KOPT-K1 (cell line): ENCODE measurements around the gene PRKAG1.

Source experiments
- H3K27ac ChIP-seq: fragments of 200-600 bp; sonication (generic); 2 replicates; pipeline ENCODE4 v1.5.1; 2016; ENCODE audit warnings: antibody characterized with exemption, mild to moderate bottlenecking, low read depth, low read length; ENCODE audit not compliant: poor library complexity, severe bottlenecking
- H3K36me3 ChIP-seq: fragments of 200-600 bp; sonication (generic); 2 replicates; pipeline ENCODE4 v1.5.1; 2017; ENCODE audit warnings: antibody characterized with exemption, mild to moderate bottlenecking, low read length, moderate library complexity; ENCODE audit not compliant: insufficient read depth
- H3K9me3 ChIP-seq: fragments of 200-600 bp; sonication (generic); 2 replicates; pipeline ENCODE4 v1.5.1; 2017; ENCODE audit warnings: antibody characterized with exemption, low read length, mild to moderate bottlenecking; ENCODE audit not compliant: insufficient read depth, poor library complexity, severe bottlenecking

The PRKAG1 gene

GRCh38 chr12:49014547-49014946 is 4.0 kb downstream of the PRKAG1 start:
- Histone ChIP-seq H3K9me3 (no peaks in the 10 kb centered on the region), H3K27ac (no peak overlapping the region), H3K36me3 (peaks cover 35% of the 10 kb centered on the region)

DNA sequence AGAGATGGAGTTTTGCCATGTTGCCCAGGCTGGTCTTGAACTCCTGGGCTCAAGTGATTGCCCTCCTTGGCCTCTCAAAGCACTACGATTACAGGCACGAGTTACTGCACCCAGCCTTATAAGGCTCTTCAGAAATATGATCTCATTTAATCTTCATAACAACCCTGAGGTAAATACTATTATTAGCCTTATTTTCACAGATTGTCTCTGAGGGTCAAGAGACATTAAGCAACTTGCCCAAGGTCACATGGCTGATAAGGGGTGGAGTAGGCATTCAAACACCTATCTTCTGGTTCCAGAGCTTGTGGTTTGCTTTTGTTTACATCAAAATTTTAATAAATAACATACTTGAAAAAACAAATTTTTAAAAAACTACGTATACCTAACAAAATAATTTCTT is 5.1 kb downstream of the PRKAG1 start:
- no peak overlapping the region for H3K27ac ChIP-seq
- H3K9me3 ChIP-seq, result no peaks in the 10 kb centered on the region
- peaks cover 35% of the 10 kb centered on the region for H3K36me3 ChIP-seq

GRCh38 chr12:49012739-49013138 is 5.8 kb downstream of the PRKAG1 start:
- peaks cover 35% of the 10 kb centered on the region for H3K36me3 ChIP-seq
- no peaks in the 10 kb centered on the region for H3K9me3 ChIP-seq
- no peak overlapping the region for H3K27ac ChIP-seq

DNA sequence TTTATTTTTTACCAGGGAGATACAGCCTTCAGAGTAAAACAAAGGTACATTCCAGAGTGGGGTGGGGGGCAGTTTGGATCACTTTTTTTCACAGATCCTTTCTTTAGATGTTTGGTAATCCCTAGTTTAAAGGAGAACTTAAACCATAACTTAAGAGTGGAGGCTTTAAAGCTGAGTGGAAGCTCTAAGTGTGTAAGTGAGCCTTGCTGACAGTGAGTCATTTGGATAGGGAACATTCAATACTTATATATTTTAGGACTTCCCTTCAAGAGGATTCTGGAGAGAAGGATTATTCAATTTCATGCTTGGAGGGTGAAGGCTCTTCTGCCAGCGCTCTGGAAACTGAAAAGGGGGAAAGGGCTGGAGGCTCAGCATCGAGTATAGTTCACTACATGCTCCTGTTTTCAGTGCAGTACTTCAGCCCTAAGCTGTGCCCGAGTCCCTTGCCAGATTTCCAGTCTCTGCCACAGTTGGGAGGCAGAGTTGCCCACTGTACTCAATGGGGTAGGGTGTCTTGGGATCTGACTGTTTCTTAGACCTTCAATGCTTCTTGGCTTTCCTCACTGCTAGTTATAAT is 8.4 kb downstream of the PRKAG1 start:
- Histone ChIP-seq H3K27ac (no peak overlapping the region), H3K9me3 (no peaks in the 10 kb centered on the region), H3K36me3 (peaks cover 41% of the 10 kb centered on the region)

- Histone ChIP-seq H3K36me3 (peaks cover 52% of the 10 kb centered on the region), H3K27ac (no peak overlapping the region), H3K9me3 (no peaks in the 10 kb centered on the region)
These were observed 9.6 kb downstream of the PRKAG1 start for GRCh38 chr12:49008943-49009342.

DNA sequence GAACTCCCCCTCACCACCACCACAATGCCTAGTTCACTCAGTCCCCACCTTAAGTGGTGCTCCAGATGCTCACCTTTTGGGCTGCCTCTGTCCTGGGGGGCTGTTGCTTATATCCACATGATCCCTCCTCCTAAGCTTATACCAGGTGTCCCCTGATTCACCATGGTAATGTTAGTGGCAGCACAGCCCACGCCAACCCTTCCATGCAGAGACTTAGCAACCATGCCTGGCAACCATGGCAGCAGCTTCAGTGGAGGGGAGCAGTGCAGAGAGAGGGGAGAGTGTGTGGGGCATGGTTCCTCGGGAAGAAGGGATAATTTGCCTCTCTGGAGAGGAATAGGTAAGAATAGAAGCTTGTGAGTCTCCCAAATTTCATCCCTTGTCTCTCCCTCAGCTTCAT is 18.2 kb downstream of the PRKAG1 start:
- Histone ChIP-seq H3K27ac (no peak overlapping the region), H3K9me3 (no peaks in the 10 kb centered on the region), H3K36me3 (peaks cover 50% of the 10 kb centered on the region)

GRCh38 chr12:48999371-49000131 is 19.0 kb downstream of the PRKAG1 start, which contains the start of gene DDN:
TSS of gene DDN (minus strand) at chr12:48999375. CDS start at chr12:48999287, 88 bp downstream.
- Histone ChIP-seq H3K36me3 (peaks cover 42% of the 10 kb centered on the region), H3K9me3 (no peaks in the 10 kb centered on the region), H3K27ac (no peak within 1 kb of the TSS)

DNA sequence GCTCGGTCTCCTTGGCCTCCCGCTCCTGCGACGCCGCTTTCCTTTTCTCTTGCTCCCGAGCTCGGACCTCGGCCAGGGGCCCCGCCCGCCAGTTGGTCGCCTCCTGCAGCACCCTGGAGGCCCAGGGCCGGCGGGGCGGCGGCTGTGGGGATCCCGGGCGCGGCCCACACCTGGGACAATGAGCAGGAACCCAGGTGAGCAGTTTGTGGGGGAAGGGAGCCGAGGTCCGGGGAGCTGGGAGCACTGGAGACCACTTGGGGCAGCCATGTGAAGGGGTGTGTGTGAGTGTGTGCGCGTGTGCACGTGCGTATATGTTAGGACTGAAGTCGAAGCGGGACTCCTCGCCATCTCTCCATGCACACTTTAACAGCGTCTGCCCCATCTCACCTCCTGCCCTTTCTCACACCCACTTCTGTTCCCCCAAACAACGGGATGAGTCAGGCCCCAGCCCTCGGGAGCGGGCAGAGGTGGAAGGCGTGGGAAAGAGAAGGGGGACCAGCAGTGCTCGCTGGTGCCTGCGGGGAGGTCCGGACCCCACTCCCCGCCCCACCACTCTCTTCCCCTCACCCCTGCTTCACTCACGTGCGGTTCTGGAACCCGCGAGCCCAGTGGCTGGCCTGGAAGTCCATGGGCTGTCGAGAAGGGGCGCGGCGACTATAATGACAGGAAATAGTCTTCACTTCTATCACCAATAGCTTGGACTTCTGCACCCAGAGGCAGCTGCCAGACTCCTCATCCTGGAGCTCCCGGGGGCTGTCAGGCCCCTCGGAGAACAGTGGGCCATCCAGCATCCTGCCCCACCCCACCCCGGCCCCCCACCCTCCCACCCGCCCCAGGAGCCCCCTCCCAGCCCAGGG is 19.9 kb downstream of the PRKAG1 start:
- Histone ChIP-seq H3K36me3 (peaks cover 35% of the 10 kb centered on the region), H3K9me3 (no peaks in the 10 kb centered on the region), H3K27ac (no peak overlapping the region)

- no peaks in the 10 kb centered on the region for H3K9me3 ChIP-seq
- peaks cover 27% of the 10 kb centered on the region for H3K36me3 ChIP-seq
- no peak overlapping the region for H3K27ac ChIP-seq
These were observed 20.7 kb downstream of the PRKAG1 start for GRCh38 chr12:48997719-48998496.

- Histone ChIP-seq H3K36me3 (peaks cover 19% of the 10 kb centered on the region), H3K27ac (no peak overlapping the region), H3K9me3 (no peaks in the 10 kb centered on the region)
These were observed 21.5 kb downstream of the PRKAG1 start for GRCh38 chr12:48996794-48997718.

DNA sequence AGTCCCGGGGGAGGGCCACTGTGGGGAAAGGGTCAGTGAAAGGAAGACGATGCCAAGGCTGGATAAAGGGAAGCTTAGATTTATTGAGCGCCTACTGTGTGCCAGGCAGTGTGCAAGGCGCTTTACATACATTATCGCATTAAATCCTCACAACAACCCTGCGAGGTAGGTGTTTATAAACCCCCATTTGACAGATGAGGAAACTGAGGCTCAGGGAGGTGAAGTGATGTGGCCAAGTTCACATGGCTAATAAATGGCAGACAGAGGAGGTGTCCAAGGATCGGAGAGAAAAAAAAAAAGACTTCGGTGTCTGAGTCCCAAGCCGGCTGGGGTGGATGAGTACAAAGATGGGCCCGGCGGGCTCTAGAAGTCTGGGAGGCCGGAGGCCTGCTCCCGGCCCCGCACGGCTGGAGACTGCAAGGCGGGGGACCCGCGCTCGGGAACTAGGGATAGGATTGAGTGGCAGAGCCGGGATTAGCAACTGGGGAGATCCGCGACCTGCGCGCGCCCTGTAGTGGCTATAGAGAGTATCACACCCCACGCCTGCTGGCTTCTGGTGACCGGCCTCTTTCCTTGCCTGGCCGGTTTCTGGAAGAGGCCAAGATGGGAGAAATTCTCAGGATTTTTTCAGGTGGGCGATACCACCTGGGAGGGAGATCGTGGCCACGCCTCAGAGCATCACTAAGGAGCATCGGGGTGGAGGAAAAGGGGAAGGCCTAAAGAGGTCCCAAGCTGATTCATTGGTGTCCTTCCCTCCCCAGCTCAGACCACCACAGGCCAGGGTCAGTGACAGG is 23.3 kb downstream of the PRKAG1 start:
- no peak overlapping the region for H3K27ac ChIP-seq

DNA sequence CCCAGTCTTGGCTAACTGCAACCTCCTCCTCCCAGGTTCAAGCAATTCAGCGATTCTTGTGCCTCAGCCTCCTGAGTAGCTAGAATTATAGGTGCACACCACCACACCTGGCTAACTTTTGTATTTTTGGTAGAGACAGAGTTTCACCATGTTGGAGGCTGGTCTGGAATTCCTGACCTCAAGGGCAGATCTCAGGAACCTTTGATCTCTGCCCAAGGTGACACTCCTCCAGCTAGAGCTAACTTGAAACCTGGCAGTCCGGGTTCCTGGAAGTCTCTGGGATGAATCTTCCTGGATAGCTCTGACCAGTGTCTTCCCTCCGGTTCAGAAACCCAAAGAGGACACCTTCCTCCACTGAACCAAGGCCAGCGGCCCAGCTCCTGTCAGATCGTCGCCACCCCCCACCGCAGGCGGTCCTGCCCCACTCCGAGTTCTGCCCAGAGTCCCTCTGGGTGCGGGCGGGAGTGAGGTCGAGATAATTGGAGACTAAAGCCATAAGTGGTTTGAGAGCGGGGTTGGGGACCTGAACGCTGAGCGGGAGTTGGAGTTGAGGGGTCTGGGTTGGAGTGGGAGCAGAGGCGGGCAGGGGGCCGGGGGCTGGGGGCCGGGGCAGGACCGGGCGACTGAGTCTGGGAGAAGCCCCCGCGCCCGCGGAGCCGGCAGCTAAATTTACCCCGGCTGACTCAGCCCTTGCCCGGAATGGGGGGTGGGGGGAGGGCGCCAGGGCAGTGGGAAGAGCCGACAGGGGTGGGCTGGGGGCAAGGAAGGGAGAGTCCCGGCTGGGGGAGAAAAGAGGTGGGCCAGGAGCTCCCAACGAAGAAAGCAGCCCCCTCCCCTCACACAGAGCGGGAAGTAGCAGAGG is 24.1 kb downstream of the PRKAG1 start:
- no peaks in the 10 kb centered on the region for H3K36me3 ChIP-seq

More for the DNA sequence above, 23.3 kb downstream of the PRKAG1 start:
- no peaks in the 10 kb centered on the region for H3K9me3 ChIP-seq
- H3K36me3 ChIP-seq, result peaks cover 2% of the 10 kb centered on the region

More for the DNA sequence above, 24.1 kb downstream of the PRKAG1 start:
- H3K27ac ChIP-seq, result no peak overlapping the region
- no peaks in the 10 kb centered on the region for H3K9me3 ChIP-seq
